ENCODE measurements around the gene PHF20.

DNA sequence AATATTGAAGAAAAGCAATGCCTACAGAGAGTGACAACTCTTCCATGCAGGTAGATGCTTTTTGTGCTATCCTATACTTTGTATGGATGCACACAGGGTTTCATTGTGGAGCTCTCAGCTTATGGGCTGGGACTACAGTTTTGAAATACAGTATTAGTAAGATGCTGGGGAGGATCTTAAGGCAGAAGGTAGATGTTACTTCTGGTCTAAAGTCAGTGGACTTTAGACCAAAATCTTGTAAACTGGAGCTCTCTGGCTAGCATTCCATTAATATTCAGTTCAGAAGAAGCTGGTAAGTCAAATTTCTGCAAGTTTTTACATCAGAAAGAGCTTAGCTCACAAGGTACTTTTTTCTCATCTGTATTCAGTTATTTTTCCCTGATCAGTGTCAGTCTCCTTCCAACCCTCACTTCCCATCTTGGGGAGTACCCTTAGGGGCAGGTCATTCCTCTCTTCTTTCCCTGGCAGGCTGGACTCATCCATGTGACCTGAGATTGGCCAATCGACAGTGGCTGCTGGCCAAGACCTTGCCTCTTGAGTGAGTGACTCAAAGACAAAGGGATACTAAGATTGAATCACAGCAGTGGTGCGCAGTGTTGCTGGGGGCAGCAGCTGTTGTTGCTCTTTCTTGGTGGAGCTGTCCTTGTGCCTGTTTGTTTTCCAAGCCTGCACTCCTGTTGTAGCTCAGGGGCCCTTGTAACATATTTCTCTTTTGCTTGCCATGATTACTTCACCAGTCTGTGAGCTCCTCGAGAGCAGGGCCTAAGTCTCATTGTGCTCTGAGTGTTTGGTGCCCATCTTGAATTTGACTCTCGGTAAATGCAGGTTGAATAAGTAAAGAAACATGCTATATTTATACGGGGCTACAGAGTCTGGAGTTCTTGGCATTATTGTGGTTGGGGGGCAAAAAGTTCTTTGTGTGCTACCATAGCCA lies 2.8 kb upstream of the PHF20 start:
- TF ChIP-seq CTCF (IDR thresholded peaks at IDR 0.05; ENCODE audit: poor library complexity, severe bottlenecking) = no peak
- TF ChIP-seq EP300 (conservative IDR thresholded peaks at IDR 0.05; ENCODE audit: poor library complexity, severe bottlenecking) = no peak
- no peak for TF ChIP-seq SMC3 (conservative IDR thresholded peaks at IDR 0.05; ENCODE audit: poor library complexity)
- no peak for TF ChIP-seq RAD21 (conservative IDR thresholded peaks at IDR 0.05)
- TF ChIP-seq TAF1 (IDR thresholded peaks at IDR 0.05; ENCODE audit: low read depth) = no peak
- TF ChIP-seq EZH2 (IDR thresholded peaks at IDR 0.05; ENCODE audit: borderline replicate concordance, insufficient read depth, low read length, poor library complexity, severe bottlenecking) = no peak
- TF ChIP-seq, protein P1, sequence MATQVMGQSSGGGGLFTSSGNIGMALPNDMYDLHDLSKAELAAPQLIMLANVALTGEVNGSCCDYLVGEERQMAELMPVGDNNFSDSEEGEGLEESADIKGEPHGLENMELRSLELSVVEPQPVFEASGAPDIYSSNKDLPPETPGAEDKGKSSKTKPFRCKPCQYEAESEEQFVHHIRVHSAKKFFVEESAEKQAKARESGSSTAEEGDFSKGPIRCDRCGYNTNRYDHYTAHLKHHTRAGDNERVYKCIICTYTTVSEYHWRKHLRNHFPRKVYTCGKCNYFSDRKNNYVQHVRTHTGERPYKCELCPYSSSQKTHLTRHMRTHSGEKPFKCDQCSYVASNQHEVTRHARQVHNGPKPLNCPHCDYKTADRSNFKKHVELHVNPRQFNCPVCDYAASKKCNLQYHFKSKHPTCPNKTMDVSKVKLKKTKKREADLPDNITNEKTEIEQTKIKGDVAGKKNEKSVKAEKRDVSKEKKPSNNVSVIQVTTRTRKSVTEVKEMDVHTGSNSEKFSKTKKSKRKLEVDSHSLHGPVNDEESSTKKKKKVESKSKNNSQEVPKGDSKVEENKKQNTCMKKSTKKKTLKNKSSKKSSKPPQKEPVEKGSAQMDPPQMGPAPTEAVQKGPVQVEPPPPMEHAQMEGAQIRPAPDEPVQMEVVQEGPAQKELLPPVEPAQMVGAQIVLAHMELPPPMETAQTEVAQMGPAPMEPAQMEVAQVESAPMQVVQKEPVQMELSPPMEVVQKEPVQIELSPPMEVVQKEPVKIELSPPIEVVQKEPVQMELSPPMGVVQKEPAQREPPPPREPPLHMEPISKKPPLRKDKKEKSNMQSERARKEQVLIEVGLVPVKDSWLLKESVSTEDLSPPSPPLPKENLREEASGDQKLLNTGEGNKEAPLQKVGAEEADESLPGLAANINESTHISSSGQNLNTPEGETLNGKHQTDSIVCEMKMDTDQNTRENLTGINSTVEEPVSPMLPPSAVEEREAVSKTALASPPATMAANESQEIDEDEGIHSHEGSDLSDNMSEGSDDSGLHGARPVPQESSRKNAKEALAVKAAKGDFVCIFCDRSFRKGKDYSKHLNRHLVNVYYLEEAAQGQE (IDR thresholded peaks at IDR 0.05; ENCODE audit: borderline replicate concordance) = no peak
- peak; percentile 43 for TF ChIP-seq POLR2AphosphoS5 (IDR thresholded peaks at IDR 0.05)
- no peak for TF ChIP-seq MXI1 (conservative IDR thresholded peaks at IDR 0.05; ENCODE audit: poor library complexity, severe bottlenecking)
